GM12865 (cell line): ENCODE results near the gene BANF1.

Source experiments
- DNase-seq: peaks from one replicate; pipeline ENCODE4 v3.0.0; 2010; ENCODE audit warnings: low read depth
- H3K4me3 ChIP-seq: 2 replicates; pipeline ENCODE4 v1.5.1; 2011; ENCODE audit warnings: mild to moderate bottlenecking, low read depth, low read length, control low read depth
- CTCF ChIP-seq: IDR thresholded peaks from 2 replicates; pipeline ENCODE4 v1.5.1; 2011; ENCODE audit warnings: low read length, control low read depth, low read depth, inconsistent platforms; ENCODE audit not compliant: insufficient read depth; ENCODE audit errors: missing control alignments

The BANF1 gene

DNA sequence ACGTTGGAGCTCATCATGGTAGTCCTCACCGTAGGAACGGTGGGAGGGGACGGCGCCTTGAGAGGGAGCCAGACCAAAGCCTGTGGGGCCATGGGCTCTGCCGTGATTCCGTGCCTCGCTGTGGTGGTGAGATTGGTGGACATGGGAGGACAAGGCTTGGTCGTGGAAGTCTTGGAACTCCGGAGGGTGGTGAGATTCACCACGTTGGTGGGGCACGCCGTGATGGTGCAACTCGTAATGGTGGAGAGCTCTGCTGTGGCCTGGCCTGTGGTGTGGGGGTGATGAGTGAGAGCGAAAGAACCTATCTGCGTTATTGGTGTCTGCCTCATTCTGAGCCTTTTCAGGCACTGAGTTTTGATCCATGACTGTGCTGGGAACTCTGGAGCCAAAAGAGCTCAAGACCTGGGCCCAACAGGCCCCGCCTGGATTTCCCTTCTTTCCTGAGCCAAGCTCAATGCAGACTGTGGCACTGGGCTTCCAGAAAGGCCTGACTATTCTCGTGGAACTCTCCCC, 23.8 kb downstream of the BANF1 start, which contains the start of gene CATSPER1:
CATSPER1 (minus strand) TSS at position 463 of the 513 bp plus-strand sequence; CDS start at position 363, 100 bp downstream.
- TF ChIP-seq CTCF = no peak
- no peak within 1 kb of the TSS for H3K4me3 ChIP-seq
- no peak for DNase-seq

GRCh38 chr11:66032957-66033735, 30.8 kb downstream of the BANF1 start:
- no peak overlapping the region for H3K4me3 ChIP-seq
- TF ChIP-seq CTCF = no peak
- no peak for DNase-seq

DNA sequence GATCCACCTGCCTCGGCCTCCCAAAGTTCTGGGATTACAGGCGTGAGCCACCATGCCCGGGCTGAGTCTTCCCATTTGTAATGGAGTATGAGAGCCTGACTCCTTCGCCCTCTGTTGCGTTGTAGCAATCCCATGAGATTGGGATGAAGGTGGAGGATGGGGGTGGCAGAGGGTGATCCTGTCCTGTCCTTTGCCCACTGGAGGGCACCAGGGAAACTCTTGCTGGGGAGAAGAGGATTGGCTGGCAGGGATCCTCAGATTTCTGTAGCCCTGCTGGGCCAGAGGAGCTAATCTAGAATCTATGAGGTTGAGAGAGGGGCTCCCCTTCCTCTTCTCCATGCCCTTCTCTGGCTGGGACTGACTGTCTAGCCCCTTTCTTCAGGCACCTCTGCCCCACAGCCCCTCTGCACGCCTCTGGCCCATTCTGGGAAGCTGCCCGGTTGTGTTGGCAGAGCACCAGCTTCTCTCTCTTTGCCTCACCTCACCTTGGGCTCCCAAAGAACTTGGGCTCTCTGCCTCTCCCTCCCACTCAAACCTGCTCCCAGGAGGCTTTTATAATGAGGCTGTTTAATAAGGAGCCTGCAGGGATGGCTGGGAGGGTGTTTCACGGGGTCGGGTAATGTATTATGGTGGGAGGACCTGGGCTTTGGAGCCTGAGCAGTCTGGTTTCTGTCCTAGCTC, 33.5 kb downstream of the BANF1 start:
- no peak for DNase-seq

DNA sequence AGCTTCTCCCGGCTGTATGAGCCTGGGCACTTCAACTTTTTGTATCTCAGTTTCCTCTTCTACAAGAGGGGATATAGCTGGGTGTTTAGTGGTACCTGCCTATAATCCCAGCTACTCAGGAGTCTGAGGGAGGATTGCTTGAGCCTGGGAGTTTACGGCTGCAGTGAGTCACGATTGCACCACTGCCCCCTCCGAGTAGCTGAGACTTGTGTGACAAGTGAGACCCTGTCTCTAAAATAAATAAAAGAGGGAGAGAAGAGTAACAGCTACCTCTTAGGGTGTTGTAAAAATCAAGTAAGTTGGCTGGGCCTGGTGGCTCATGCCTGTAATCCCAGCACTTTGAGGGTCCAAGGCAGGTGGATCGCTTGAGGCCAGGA, 34.0 kb downstream of the BANF1 start:
- no peak for DNase-seq
- no peak overlapping the region for H3K4me3 ChIP-seq
- no peak for TF ChIP-seq CTCF

More for the DNA sequence above, 33.5 kb downstream of the BANF1 start:
- no peak for TF ChIP-seq CTCF
- H3K4me3 ChIP-seq = no peak overlapping the region

DNA sequence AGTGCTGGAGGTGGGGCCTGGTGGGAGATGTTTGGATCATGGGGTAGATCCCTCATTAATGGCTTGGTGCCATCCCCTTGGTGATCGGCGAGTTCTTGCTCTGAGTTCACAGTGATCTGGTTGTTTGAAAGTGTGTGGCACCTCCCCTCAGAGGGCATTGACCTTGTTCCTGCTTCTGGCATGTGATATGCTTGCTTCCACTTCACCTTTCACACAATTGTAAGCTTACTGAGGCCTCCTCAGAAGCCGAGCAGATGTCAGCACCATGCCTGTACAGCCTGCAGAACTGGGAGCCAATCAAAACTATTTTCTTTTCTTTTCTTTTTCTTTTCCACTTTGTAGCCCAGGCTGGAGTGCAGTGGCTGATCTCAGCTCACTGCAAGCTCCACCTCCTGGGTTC, 35.0 kb downstream of the BANF1 start:
- no peak for DNase-seq
- no peak overlapping the region for H3K4me3 ChIP-seq
- TF ChIP-seq CTCF = no peak

DNA sequence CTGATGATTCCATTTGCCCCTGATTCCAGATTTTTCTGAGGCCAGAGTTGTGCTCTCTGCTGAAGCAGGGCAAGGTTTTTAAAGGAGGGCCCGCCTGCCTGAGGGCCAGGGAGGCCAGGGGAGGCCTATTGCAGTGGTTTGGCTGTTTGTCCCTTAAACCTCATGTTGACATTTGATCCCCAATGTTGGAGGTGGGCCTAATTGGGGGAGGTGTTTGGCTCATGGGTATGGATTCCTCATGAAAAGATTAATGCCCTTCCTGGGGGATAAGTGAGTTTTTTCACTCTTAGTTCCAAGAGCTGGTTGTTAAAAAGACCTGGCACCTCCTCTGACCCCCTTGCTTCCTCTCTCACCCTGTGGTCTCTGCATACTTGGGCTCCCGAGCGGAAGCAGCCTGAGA, 37.5 kb downstream of the BANF1 start:
- TF ChIP-seq CTCF = no peak
- no peak overlapping the region for H3K4me3 ChIP-seq
- no peak for DNase-seq
